H4 (cell line): ENCODE measurements around the gene CCDC3. TPM values are rescaled to one million over a fixed set of nuclear protein-coding genes. Genes with fewer than 3 reads are reported as not detected.
"Not testable (repeated sequence)": the region's sequence is repeated elsewhere in the genome, so short reads cannot be mapped to it uniquely, and the experiment has no call there.

Experiments
- DNase-seq: peaks from one replicate; pipeline ENCODE4 v3.0.0-alpha.2; 2015; ENCODE audit warnings: low spot score
- total RNA-seq: library from RNA; depleted of rRNA; stranded (reverse); fragments of >200 nt; shearing (Covaris generic); gene quantifications from 2 replicates; pipeline ENCODE4 v1.2.3, GENCODE V29; 2014; rRNA removed

CCDC3 gene
- total RNA-seq: 2.1 and 2.4 TPM in 2 replicates

GRCh38 chr10:13001041-13001886, at the start of gene CCDC3:
CCDC3 (minus strand) TSS chr10:13001713; CDS start chr10:13001570, 143 bp downstream.
- no peak for DNase-seq

- no peak for DNase-seq
Measured at GRCh38 chr10:13051126-13051694, 49.7 kb upstream of the CCDC3 start.

GRCh38 chr10:13049774-13050420, 48.4 kb upstream of the CCDC3 start:
- no peak for DNase-seq

GRCh38 chr10:13048762-13049161, 47.2 kb upstream of the CCDC3 start:
- DNase-seq: no peak

GRCh38 chr10:13047529-13048206, 46.2 kb upstream of the CCDC3 start:
- no peak for DNase-seq

- DNase-seq: no peak
Measured at GRCh38 chr10:13046851-13047528, 45.5 kb upstream of the CCDC3 start.

- no peak for DNase-seq
Measured at GRCh38 chr10:13043520-13043919, 42.0 kb upstream of the CCDC3 start.

- DNase-seq: no peak
Measured at GRCh38 chr10:13039761-13040160, 38.2 kb upstream of the CCDC3 start.

GRCh38 chr10:13038391-13038790, 36.9 kb upstream of the CCDC3 start:
- DNase-seq: no peak

GRCh38 chr10:13037832-13038231, 36.3 kb upstream of the CCDC3 start:
- no peak for DNase-seq

- no peak for DNase-seq
Measured at GRCh38 chr10:13036841-13037240, 35.3 kb upstream of the CCDC3 start.

- DNase-seq: not testable (repeated sequence)
Measured at GRCh38 chr10:13035731-13036130, 34.2 kb upstream of the CCDC3 start.

- DNase-seq: no peak
Measured at GRCh38 chr10:13026873-13027272, 25.4 kb upstream of the CCDC3 start.

- no peak for DNase-seq
Measured at GRCh38 chr10:13023754-13024153, 22.2 kb upstream of the CCDC3 start.

- no peak for DNase-seq
Measured at GRCh38 chr10:13019280-13019679, 17.8 kb upstream of the CCDC3 start.

GRCh38 chr10:13018171-13018570, 16.7 kb upstream of the CCDC3 start:
- DNase-seq: no peak

GRCh38 chr10:13016886-13017285, 15.4 kb upstream of the CCDC3 start:
- DNase-seq: no peak

GRCh38 chr10:13016426-13016825, 14.9 kb upstream of the CCDC3 start:
- DNase-seq: no peak

- no peak for DNase-seq
Measured at GRCh38 chr10:13006037-13006436, 4.5 kb upstream of the CCDC3 start.

GRCh38 chr10:13003759-13004158, 2.2 kb upstream of the CCDC3 start:
- DNase-seq: no peak

- no peak for DNase-seq
Measured at GRCh38 chr10:13003004-13003403, 1.5 kb upstream of the CCDC3 start.

- no peak for DNase-seq
Measured at GRCh38 chr10:13001887-13002212, 337 bp upstream of the CCDC3 start.
